DLD1 (cell line): ENCODE data around the gene TSC1.
"Not testable (repeated sequence)": the region's sequence is repeated elsewhere in the genome, so short reads cannot be mapped to it uniquely, and the experiment has no call there.

Experiments
- in situ Hi-C: cut with HindIII; loops from 2 replicates; pipeline ENCODE4 v1.10.0; 2017; ENCODE audit warnings: low sequenced_read_pairs

TSC1 gene

GRCh38 chr9:132978112-132978450, 33.7 kb upstream of the TSC1 start:
- in situ Hi-C loops = no loop called here

- in situ Hi-C loops = no loop called here
These were observed 32.2 kb upstream of the TSC1 start for GRCh38 chr9:132976571-132976970.

GRCh38 chr9:132975961-132976360, 31.5 kb upstream of the TSC1 start:
- in situ Hi-C loops = no loop called here

GRCh38 chr9:132973713-132974112, 29.3 kb upstream of the TSC1 start:
- in situ Hi-C loops = no loop called here

GRCh38 chr9:132973166-132973565, 28.8 kb upstream of the TSC1 start:
- in situ Hi-C loops = no loop called here

- in situ Hi-C loops = no loop called here
These were observed 26.1 kb upstream of the TSC1 start for GRCh38 chr9:132970324-132971062.

GRCh38 chr9:132969783-132970182, 25.4 kb upstream of the TSC1 start:
- in situ Hi-C loops = no loop called here

- in situ Hi-C loops = not testable (repeated sequence)
These were observed 23.5 kb upstream of the TSC1 start for GRCh38 chr9:132967908-132968307.

GRCh38 chr9:132965478-132965877, 21.1 kb upstream of the TSC1 start:
- in situ Hi-C loops = no loop called here

- in situ Hi-C loops = no loop called here
These were observed 16.6 kb upstream of the TSC1 start for GRCh38 chr9:132961002-132961401.

- in situ Hi-C loops = no loop called here
These were observed 13.4 kb upstream of the TSC1 start for GRCh38 chr9:132957805-132958204.

GRCh38 chr9:132955768-132956167, 11.4 kb upstream of the TSC1 start:
- in situ Hi-C loops = no loop called here

GRCh38 chr9:132955123-132955522, 10.7 kb upstream of the TSC1 start:
- in situ Hi-C loops = no loop called here

- in situ Hi-C loops = no loop called here
These were observed 5.3 kb upstream of the TSC1 start for GRCh38 chr9:132949709-132950108.

GRCh38 chr9:132948482-132949050, 4.2 kb upstream of the TSC1 start:
- in situ Hi-C loops = no loop called here

GRCh38 chr9:132947756-132948155, 3.3 kb upstream of the TSC1 start:
- in situ Hi-C loops = no loop called here

- in situ Hi-C loops = no loop called here
These were observed 2.3 kb upstream of the TSC1 start for GRCh38 chr9:132946631-132947295.

GRCh38 chr9:132946211-132946610, 1.8 kb upstream of the TSC1 start:
- in situ Hi-C loops = no loop called here

GRCh38 chr9:132945186-132946130, 1.0 kb upstream of the TSC1 start:
- in situ Hi-C loops = no loop called here

GRCh38 chr9:132943651-132944293, 644 bp downstream of the TSC1 start:
- in situ Hi-C loops = no loop called here
